ENCODE results near the gene APLF. TPM values are rescaled to one million over a fixed set of nuclear protein-coding genes. Genes with fewer than 3 reads are reported as not detected.

Gene APLF
- total RNA-seq, 1 donor from 2014 or later = 6.2 TPM

DNA sequence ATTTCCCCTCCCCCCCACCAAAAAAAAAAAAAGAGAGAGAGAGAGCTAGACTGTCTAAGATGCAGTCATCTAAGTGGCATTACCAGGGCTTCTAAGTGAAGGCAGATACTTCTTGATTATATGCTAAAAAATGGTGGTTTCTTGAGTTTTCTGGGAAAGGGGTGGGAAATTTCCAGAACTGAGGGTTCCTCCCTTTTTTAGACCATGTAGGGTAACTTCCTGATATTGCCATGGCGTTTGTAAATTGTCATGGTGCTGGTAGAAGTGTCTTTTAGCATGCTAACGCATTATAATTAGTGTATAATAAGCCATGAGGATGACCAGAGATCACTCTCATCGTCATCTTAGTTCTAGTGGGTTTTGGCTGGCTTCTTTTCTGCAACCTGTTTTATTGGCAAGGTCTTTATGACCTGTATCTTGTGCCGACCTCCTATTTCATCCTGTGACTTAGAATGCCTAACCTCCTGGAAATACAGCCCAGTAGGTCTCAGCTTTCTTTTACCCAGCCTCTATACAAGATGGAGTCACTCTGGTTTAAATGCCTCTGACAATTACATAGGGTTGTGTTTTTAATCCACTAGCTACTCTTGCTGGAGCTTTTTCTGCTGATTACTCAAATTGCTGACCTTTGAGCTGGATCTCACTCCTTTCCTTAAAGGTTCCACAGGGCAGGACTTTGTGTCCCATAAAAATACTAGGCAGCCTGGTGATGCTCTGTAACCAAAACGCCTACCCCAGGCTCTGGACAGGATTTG lies 145.6 kb downstream of the APLF start:
- H3K4me1 Mint-ChIP-seq (ENCODE audit: unreplicated experiment) = no peaks in the 10 kb centered on the region
- no peak overlapping the region for H3K4me3 Mint-ChIP-seq
- no peak for DNase-seq (ENCODE audit: extremely low spot score, unreplicated experiment)
- H3K27me3 Mint-ChIP-seq = no peaks in the 10 kb centered on the region
- H3K9me3 Mint-ChIP-seq = peaks cover 9% of the 10 kb centered on the region
- TF ChIP-seq, protein P1, sequence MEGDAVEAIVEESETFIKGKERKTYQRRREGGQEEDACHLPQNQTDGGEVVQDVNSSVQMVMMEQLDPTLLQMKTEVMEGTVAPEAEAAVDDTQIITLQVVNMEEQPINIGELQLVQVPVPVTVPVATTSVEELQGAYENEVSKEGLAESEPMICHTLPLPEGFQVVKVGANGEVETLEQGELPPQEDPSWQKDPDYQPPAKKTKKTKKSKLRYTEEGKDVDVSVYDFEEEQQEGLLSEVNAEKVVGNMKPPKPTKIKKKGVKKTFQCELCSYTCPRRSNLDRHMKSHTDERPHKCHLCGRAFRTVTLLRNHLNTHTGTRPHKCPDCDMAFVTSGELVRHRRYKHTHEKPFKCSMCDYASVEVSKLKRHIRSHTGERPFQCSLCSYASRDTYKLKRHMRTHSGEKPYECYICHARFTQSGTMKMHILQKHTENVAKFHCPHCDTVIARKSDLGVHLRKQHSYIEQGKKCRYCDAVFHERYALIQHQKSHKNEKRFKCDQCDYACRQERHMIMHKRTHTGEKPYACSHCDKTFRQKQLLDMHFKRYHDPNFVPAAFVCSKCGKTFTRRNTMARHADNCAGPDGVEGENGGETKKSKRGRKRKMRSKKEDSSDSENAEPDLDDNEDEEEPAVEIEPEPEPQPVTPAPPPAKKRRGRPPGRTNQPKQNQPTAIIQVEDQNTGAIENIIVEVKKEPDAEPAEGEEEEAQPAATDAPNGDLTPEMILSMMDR (conservative IDR thresholded peaks at IDR 0.05) = no peak
- H3K27ac Mint-ChIP-seq = no peak overlapping the region
- no peaks in the 10 kb centered on the region for H3K36me3 Mint-ChIP-seq

DNA sequence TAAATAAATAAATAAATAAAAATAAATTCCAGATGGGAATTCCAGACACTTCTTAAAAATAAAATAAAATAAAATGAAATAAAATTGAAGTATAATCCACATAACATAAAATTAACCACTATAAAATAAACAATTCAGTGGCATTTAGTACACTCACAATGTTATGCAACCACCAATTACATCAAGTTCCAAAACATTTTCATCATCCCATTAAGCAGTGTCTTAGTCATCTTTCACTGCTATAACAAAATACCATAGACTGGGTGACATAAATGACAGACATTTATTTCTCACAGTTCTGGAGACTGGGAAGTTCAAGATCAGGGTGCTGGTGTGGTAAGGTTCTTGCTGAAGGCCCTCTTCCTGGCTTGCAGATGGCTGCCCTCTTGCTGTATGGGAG lies 153.4 kb downstream of the APLF start:
- no peak overlapping the region for H3K4me3 Mint-ChIP-seq
- no peaks in the 10 kb centered on the region for H3K4me1 Mint-ChIP-seq (ENCODE audit: unreplicated experiment)
- no peak overlapping the region for H3K27ac Mint-ChIP-seq
- DNase-seq (ENCODE audit: extremely low spot score, unreplicated experiment) = no peak
- TF ChIP-seq, protein P1 (conservative IDR thresholded peaks at IDR 0.05) = no peak
- peaks cover under 1% of the 10 kb centered on the region for H3K27me3 Mint-ChIP-seq
- no peaks in the 10 kb centered on the region for H3K36me3 Mint-ChIP-seq
- H3K9me3 Mint-ChIP-seq = no peaks in the 10 kb centered on the region

DNA sequence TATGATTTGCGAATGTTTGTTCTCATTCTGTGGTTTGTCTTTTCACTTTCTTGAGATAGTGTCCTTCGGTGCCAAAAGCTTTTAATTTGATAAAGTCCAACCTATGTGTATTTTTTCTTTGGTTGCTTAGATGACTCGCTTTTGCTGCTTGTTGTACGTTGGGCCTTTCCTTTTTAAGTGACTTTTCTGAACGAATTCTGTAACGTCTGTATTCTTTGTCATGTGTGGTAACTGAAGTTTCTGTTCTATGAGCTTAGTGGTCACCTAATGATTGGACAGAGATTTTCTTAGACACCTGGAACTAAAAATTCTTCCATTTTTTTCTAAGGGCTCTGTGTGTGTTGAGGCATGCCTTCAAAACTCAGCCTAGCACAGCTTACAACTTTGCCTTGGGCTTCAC lies 156.4 kb downstream of the APLF start:
- no peaks in the 10 kb centered on the region for H3K36me3 Mint-ChIP-seq
- no peak overlapping the region for H3K4me3 Mint-ChIP-seq
- H3K9me3 Mint-ChIP-seq = peaks cover 1% of the 10 kb centered on the region
- peaks cover 8% of the 10 kb centered on the region for H3K27me3 Mint-ChIP-seq
- no peak for DNase-seq (ENCODE audit: extremely low spot score, unreplicated experiment)
- H3K27ac Mint-ChIP-seq = no peak overlapping the region
- no peaks in the 10 kb centered on the region for H3K4me1 Mint-ChIP-seq (ENCODE audit: unreplicated experiment)
- TF ChIP-seq, protein P1 (conservative IDR thresholded peaks at IDR 0.05) = no peak

DNA sequence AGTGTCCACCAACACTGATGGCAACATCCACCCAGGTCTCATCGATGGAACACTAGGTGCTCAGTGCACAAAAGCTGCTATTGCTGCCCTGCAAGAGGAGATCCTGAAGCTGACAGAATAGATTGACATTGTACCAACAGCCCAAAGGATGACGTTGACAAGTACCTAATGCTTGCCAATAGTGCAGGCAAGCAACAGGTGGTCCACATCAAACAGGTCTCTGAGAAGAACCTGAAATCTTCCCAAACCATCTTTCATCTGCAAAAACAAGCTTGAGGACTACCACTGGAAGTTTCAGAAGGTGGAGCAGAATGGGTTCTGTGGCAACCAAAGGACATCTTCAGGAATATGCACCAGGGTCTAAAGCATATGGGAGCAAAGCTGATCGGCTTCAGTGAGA lies 160.2 kb downstream of the APLF start:
- Mint-ChIP-seq H3K4me3 (no peak overlapping the region), H3K9me3 (peaks cover 4% of the 10 kb centered on the region), H3K36me3 (no peaks in the 10 kb centered on the region), H3K27ac (no peak overlapping the region), H3K4me1 (ENCODE audit: unreplicated experiment) (no peaks in the 10 kb centered on the region), H3K27me3 (peaks cover 14% of the 10 kb centered on the region)
- TF ChIP-seq, protein P1 (conservative IDR thresholded peaks at IDR 0.05) = no peak
- no peak for DNase-seq (ENCODE audit: extremely low spot score, unreplicated experiment)

Other genes starting within 250 kb of the APLF start
- 46.3 and 46.5 TPM in 2 replicates for gene PPP3R1, start 215.1 kb upstream of the APLF start, total RNA-seq (ENCODE audit: low replicate concordance)
- 0.36 and 15.0 TPM in 2 replicates for gene CNRIP1, start 147.6 kb upstream of the APLF start, total RNA-seq (ENCODE audit: low replicate concordance)
- not detected in 2 replicates for gene PLEK, start 102.3 kb upstream of the APLF start, total RNA-seq (ENCODE audit: low replicate concordance)
- gene FBXO48, start 291 bp upstream of the APLF start, total RNA-seq (ENCODE audit: low replicate concordance) = 1.00 and 2.0 TPM in 2 replicates
- gene PROKR1, start 176.0 kb downstream of the APLF start, total RNA-seq (ENCODE audit: low replicate concordance) = 0.10 and 0.41 TPM in 2 replicates

All from type B pancreatic cell (in vitro differentiated cells).